GM19324 (cell line): ENCODE data around the gene TMEM18.

Source experiments
- ATAC-seq: cut with Tn5 transposase; IDR thresholded peaks from one replicate; pipeline ENCODE4 v1.9.1; 2021; ENCODE audit warnings: mild to moderate bottlenecking, moderate library complexity; ENCODE audit not compliant: unreplicated experiment, low FRiP score

Gene TMEM18

DNA sequence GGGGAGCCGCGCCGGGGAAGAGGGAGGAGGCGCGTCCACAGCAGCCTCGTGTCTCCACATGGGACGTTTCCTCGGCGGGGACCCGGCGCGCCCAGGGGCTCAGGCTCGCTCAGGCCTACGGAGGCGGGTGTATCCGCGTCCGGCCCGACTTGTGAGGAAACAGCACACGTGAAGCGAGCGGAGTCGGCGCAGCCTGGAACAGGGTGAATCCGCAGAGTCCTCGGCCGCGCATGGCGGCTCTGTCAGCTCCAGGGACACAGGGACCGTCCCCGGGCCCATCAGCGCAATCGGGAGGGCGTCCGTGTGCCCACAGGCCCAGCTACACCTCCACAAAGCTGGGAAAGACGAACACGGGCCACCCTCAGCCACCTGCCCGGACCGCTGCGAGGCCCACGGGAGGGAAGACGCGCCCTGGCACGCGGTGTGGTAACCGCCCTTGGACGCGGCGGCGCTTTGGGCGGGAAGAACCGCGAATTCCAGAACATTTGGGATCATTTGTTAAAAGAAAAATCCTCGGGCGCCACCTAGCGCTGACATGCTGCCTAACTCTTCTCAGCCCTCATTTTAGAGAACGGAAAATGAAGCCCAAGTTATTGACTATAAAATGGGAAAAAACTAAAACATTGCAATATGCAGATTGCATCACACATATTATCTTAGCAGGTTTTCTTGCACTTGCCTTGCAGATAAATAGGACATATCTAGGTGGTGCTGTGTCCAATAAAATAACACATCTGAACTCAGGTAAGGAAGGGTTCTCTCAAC lies 40.4 kb downstream of the TMEM18 start:
- no peak for ATAC-seq

GRCh38 chr2:635687-636621 lies 41.3 kb downstream of the TMEM18 start:
- ATAC-seq: no peak

DNA sequence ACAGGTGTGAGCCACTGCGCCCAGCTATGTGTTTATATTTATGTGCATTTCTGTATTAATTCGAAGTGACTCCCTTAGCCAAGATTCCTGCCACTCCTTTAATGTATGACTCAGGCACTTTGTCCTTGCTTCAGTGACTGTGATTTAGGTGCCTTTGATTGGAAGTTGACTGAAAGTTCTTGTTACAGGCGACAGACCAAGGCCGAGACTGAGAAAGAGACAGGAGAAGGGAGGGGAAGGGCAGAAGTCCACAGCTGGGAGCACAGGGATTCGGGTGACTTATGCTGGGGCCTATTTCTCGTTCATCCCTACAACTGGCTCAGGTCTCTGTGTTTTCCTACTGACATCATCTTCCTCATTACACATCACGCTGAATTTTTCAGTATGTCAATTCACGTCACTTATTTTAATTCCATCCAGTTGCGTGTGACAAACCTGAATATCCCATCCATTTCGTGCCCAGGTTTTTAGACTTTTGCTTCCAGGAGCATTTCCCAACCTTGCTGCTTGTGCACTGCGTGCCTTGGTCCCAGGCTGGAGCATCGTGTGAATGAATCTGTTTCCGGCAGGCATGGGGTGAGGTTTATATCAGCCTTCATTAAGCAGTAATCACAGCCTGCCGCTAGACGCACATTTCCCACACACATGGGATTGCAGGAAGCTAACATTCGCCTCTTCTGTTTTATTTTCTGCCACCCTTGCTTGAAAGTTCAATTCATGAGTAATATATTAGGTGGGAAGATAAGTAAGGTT lies 42.4 kb downstream of the TMEM18 start:
- ATAC-seq: no peak

DNA sequence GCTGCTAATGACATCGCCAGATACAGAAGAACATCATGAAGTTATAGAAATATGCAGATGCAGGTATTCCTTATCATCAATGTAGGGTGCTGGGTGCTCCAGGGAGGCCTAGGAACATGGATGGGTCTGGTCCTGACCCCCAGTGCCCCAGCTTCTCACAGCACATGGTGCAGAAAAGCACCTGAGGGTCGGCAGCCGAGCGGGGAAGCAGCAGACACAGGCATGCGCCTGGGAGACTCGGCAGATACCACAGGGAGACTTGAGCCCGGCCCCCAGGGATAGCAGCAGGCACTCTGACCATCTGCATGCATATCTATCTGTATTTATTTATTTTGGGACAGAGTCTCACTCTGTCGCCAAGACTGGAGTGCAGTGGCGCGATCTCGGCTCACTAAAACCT lies 43.2 kb downstream of the TMEM18 start:
- ATAC-seq: no peak

DNA sequence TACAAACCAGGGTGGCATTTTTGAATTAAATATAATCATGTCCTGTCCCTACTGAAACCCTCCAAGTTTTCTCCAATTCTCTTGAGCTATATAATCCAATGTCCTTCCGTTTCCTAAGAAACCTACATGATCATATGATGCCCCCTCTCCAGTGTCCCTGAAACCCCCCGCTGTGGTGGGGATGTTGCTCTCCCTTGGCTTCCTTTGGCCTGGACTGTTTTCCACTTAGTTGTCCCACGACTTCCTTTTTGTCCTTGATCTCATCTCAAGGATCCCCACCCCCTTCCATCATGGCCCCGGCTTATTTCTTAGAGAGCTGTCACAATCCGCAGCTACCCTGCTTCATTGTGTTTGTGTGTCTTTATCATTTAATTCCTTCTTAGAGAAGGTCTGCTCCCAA lies 43.8 kb downstream of the TMEM18 start:
- no peak for ATAC-seq

GRCh38 chr2:632471-632870 lies 44.7 kb downstream of the TMEM18 start:
- no peak for ATAC-seq

GRCh38 chr2:631741-632140 lies 45.5 kb downstream of the TMEM18 start:
- ATAC-seq: no peak

DNA sequence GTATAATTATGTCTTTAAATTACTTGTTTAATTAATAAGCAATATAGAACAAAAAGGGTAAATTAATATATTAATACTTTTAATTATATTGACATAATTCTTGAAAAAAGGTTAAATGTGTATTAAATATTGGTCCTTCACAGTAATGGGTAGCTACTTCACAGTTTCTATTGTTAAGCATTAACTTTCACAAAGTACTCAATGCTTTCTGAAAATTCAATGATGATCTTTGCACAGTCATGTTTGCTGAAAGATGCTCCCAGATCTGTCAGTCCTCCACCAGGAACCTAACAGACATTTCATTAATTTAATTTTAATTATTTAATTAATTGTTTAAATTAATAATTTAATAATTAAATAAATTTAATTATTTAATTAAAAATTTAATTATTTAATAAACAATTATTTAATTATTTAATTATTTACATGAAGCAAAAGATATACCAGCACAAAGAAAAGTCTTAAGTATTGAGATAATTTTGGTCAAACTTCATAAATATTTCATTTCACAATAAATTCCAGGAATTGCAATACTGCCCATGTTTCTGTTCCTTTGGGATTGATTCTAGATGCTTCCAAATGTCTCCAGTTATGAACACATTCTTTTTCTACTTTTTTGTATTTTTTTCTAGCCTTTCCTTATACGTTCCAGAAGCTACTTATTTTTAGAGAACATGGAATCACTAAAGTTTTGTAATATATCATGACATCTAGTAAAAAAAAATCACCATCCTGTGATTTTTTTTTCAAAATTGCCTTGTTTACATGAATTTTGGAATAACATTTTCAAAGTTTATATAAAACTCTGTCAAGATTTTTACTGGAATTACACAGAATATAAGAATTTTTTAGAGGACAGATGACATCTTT lies 46.5 kb downstream of the TMEM18 start:
- no peak for ATAC-seq

DNA sequence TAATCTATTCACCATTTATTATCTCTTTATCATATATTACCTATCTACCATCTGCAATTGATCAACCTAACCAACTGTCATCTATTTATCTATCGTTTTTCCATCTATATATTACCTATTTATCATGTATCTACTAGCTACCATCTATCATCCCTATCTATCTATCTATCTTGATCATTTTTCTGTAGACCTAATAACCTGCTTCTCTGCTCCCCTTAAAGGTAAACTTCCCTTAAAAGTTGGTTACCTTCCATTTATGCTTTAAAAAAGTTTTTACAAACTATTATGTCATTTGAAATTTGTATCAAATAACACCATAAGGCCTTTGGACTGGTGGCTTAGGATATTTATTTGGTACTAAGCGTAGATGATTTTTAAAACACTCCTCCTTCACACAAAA lies 47.2 kb downstream of the TMEM18 start:
- ATAC-seq: no peak

DNA sequence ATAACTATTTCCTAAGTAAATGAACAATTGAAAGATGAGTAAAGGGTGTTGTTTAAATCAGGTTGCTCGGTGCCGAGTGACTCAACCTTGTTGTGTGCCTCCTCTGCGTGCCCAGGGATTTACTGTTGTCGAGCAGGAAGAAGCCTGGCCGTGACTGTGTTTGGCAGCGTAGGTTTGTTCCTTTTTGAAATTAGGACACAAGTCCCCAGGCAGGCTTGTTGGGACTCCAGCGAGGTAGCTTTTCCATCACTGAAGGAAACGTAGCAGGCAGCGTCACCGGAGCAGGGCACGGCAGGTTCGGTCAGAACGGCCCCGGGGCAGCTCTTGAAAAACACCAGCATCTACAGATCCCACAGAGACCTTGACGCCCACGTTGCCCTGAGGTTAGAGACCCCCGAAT lies 48.6 kb downstream of the TMEM18 start:
- ATAC-seq: no peak

- ATAC-seq: no peak
Measured at GRCh38 chr2:627926-628560, 49.2 kb downstream of the TMEM18 start.

DNA sequence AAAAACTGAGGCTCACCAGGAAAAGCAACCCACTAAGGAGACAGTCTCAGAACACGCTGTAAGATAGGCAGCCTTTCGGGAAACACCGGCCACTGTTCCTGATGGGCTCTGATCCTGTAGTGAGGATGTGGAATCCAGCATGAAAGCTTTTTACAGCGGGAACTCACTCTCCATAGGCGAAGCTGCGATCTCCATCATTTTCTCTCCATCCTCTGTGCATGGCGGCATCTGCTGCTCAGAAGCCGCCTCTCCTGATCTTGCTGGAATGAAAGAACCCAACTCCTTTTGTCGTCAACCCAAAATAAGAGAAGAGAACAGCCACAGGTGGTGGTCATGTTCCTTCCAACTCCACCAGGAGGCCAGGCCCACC lies 49.9 kb downstream of the TMEM18 start:
- no peak for ATAC-seq

DNA sequence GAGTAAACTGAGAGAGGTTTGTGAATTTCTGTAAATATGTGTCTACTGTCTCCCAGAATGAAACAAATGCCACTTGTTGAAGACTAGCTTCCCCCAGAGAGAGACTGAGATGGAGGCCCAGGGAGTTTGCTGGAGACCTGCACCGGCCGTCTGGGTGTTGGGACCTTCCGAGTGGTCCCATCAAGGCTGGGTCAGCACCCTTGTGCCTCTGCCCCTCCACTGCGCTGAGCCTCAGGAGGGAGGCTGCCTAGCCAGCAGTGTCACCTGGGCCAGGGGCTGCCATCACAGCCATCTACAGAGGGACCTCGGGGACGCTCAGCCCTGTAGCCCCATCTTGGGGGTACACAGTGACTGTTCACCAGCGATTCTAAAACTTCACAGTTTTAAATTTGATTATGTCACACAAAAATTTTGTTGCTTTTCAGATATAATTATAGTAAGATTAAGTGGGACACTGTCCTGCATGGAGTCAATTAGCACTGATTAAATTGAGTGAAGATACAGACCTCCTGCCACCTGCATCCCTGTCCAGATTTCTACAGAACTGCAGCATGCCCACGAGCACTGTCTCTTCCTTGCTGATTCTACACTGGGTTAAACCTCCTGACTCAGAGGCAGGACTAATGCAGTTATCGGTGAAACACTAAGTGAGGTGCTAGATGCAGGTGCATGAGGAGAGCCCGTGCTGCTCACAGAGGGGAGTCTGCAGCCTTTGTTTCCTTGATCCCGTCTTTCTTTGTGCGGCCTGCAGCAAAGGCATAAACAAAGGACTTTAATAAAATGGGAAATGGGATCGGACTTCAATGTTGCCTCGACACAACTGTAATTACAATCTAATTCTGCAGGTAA lies 50.5 kb downstream of the TMEM18 start:
- no peak for ATAC-seq

- no peak for ATAC-seq
Measured at GRCh38 chr2:625415-626333, 51.5 kb downstream of the TMEM18 start.

GRCh38 chr2:624551-625347 lies 52.5 kb downstream of the TMEM18 start:
- no peak for ATAC-seq

- no peak for ATAC-seq
Measured at GRCh38 chr2:624096-624495, 53.1 kb downstream of the TMEM18 start.
